ENCODE data around the gene A4GALT.
"Not testable (repeated sequence)": the region's sequence is repeated elsewhere in the genome, so short reads cannot be mapped to it uniquely, and the experiment has no call there.

The A4GALT gene

DNA sequence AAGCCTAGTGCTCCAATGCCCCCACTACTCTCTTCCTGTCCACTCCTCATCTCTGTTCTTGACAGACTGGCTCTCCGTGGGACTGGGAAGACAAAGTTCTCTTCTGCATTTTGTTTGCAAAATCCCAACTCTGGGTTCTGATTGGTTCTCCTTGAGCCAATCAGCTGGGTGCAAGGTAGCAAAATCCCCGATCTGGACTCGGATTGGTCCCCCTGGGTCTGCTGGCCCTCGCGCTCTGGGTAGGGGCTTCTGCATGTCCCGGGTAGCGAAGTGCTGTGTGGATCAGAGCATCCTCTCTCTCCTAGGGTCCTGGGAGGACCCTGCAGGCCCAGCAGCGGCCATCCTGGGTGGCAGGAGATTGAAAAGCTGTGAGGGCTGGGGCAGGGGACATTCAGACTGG lies 22.3 kb upstream of the A4GALT start:
- no peak for ATAC-seq
- TF ChIP-seq ESRRG (CRISPR knock-in tag; IDR thresholded peaks at IDR 0.05) (no peak), ZNF70 (CRISPR knock-in tag; IDR thresholded peaks at IDR 0.05) (no peak), CSDC2 (CRISPR knock-in tag; IDR thresholded peaks at IDR 0.05) (no peak), ZFP30 (CRISPR knock-in tag; IDR thresholded peaks at IDR 0.05) (no peak), ZFP3 (CRISPR knock-in tag; IDR thresholded peaks at IDR 0.05) (no peak), ARNTL (CRISPR knock-in tag; IDR thresholded peaks at IDR 0.05; ENCODE audit: borderline replicate concordance, low read depth) (no peak), OSR1 (CRISPR knock-in tag; IDR thresholded peaks at IDR 0.05) (no peak), ZNF565 (CRISPR knock-in tag; conservative IDR thresholded peaks at IDR 0.05; ENCODE audit: low read depth) (no peak), ZC3H10 (CRISPR knock-in tag; IDR thresholded peaks at IDR 0.05) (no peak), RARB (CRISPR knock-in tag; IDR thresholded peaks at IDR 0.05) (no peak), ZNF8 (CRISPR knock-in tag; IDR thresholded peaks at IDR 0.05) (no peak), TOX (CRISPR knock-in tag; IDR thresholded peaks at IDR 0.05; ENCODE audit: borderline replicate concordance) (no peak), GLIS3 (CRISPR knock-in tag; IDR thresholded peaks at IDR 0.05) (no peak), PPARA (CRISPR knock-in tag; IDR thresholded peaks at IDR 0.05; ENCODE audit: borderline replicate concordance) (no peak), TCF4 (CRISPR knock-in tag; IDR thresholded peaks at IDR 0.05; ENCODE audit: borderline replicate concordance) (no peak)
- TF ChIP-seq, protein P1, sequence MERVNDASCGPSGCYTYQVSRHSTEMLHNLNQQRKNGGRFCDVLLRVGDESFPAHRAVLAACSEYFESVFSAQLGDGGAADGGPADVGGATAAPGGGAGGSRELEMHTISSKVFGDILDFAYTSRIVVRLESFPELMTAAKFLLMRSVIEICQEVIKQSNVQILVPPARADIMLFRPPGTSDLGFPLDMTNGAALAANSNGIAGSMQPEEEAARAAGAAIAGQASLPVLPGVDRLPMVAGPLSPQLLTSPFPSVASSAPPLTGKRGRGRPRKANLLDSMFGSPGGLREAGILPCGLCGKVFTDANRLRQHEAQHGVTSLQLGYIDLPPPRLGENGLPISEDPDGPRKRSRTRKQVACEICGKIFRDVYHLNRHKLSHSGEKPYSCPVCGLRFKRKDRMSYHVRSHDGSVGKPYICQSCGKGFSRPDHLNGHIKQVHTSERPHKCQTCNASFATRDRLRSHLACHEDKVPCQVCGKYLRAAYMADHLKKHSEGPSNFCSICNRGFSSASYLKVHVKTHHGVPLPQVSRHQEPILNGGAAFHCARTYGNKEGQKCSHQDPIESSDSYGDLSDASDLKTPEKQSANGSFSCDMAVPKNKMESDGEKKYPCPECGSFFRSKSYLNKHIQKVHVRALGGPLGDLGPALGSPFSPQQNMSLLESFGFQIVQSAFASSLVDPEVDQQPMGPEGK (CRISPR knock-in tag; IDR thresholded peaks at IDR 0.05; ENCODE audit: borderline replicate concordance) = no peak
- TF ChIP-seq, protein P2, sequence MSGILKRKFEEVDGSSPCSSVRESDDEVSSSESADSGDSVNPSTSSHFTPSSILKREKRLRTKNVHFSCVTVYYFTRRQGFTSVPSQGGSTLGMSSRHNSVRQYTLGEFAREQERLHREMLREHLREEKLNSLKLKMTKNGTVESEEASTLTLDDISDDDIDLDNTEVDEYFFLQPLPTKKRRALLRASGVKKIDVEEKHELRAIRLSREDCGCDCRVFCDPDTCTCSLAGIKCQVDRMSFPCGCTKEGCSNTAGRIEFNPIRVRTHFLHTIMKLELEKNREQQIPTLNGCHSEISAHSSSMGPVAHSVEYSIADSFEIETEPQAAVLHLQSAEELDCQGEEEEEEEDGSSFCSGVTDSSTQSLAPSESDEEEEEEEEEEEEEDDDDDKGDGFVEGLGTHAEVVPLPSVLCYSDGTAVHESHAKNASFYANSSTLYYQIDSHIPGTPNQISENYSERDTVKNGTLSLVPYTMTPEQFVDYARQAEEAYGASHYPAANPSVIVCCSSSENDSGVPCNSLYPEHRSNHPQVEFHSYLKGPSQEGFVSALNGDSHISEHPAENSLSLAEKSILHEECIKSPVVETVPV (CRISPR knock-in tag; IDR thresholded peaks at IDR 0.05) = no peak
- TF ChIP-seq, protein P3, sequence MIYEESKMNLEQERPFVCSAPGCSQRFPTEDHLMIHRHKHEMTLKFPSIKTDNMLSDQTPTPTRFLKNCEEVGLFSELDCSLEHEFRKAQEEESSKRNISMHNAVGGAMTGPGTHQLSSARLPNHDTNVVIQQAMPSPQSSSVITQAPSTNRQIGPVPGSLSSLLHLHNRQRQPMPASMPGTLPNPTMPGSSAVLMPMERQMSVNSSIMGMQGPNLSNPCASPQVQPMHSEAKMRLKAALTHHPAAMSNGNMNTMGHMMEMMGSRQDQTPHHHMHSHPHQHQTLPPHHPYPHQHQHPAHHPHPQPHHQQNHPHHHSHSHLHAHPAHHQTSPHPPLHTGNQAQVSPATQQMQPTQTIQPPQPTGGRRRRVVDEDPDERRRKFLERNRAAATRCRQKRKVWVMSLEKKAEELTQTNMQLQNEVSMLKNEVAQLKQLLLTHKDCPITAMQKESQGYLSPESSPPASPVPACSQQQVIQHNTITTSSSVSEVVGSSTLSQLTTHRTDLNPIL (CRISPR knock-in tag; IDR thresholded peaks at IDR 0.05; ENCODE audit: low read depth) = no peak
- TF ChIP-seq, protein P4, sequence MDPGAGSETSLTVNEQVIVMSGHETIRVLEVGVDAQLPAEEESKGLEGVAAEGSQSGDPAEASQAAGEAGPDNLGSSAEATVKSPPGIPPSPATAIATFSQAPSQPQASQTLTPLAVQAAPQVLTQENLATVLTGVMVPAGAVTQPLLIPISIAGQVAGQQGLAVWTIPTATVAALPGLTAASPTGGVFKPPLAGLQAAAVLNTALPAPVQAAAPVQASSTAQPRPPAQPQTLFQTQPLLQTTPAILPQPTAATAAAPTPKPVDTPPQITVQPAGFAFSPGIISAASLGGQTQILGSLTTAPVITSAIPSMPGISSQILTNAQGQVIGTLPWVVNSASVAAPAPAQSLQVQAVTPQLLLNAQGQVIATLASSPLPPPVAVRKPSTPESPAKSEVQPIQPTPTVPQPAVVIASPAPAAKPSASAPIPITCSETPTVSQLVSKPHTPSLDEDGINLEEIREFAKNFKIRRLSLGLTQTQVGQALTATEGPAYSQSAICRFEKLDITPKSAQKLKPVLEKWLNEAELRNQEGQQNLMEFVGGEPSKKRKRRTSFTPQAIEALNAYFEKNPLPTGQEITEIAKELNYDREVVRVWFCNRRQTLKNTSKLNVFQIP (CRISPR knock-in tag; IDR thresholded peaks at IDR 0.05; ENCODE audit: borderline replicate concordance, low read depth) = no peak

DNA sequence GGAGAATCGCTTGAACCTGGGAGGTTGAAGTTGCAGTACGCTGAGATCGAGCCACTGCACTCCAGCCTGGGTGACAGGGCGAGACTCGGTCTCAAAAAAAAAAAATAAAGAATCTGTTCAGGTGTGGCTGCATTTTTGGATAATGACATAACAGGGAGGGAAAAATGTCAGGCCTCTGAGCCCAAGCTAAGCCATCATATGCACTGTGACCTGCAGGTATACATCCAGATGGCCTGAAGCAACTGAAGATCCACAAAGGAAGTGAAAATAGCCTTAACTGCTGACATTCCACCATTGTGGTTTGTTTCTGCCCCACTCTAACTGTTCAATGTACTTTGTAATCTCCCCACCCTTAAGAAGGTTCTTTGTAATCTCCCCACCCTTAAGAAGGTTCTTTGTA lies 19.6 kb upstream of the A4GALT start:
- not testable (repeated sequence) for ATAC-seq

DNA sequence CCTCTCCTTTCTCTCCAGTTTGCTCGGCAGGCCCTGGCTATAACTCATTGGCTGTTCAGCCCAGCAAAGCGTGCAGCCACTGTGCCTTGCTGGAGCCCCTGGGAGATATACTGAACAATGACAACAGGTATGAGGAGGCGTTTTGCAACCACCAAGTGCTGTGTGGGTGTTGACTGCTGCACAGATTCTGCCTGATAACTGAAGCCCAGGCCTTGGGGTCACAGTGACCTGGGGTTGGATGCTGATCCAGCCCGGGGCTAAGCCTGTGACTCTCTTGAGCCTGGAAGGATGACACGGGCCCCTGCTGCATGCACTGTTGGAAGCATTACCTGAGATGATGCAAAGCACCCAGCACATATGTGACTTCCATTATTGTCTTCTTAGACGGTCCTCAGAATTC lies 13.7 kb upstream of the A4GALT start:
- no peak for TF ChIP-seq ARNTL (CRISPR knock-in tag; IDR thresholded peaks at IDR 0.05; ENCODE audit: borderline replicate concordance, low read depth)
- no peak for TF ChIP-seq ZNF8 (CRISPR knock-in tag; IDR thresholded peaks at IDR 0.05)
- TF ChIP-seq OSR1 (CRISPR knock-in tag; IDR thresholded peaks at IDR 0.05) = no peak
- TF ChIP-seq ESRRG (CRISPR knock-in tag; IDR thresholded peaks at IDR 0.05) = no peak
- TF ChIP-seq, protein P3 (CRISPR knock-in tag; IDR thresholded peaks at IDR 0.05; ENCODE audit: low read depth) = no peak
- no peak for TF ChIP-seq ZNF70 (CRISPR knock-in tag; IDR thresholded peaks at IDR 0.05)
- ATAC-seq = no peak

DNA sequence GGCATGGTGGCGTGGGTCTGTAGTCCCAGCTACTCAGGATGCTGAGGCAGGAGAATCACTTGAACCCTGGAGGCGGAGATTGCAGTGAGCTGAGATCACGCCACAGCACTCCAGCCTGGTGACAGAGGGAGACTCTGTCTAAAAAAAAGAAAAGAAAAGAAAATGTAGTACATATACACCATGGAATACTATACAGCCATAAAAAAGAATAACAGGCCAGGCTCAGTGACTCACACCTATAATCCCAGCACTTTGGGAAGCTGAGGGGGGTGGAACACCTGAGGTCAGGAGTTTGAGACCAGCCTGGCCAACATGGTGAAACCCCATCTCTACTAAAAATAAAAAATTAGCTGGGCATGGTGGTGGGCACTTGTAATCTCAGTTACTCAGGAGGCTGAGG lies 12.7 kb upstream of the A4GALT start:
- not testable (repeated sequence) for ATAC-seq

DNA sequence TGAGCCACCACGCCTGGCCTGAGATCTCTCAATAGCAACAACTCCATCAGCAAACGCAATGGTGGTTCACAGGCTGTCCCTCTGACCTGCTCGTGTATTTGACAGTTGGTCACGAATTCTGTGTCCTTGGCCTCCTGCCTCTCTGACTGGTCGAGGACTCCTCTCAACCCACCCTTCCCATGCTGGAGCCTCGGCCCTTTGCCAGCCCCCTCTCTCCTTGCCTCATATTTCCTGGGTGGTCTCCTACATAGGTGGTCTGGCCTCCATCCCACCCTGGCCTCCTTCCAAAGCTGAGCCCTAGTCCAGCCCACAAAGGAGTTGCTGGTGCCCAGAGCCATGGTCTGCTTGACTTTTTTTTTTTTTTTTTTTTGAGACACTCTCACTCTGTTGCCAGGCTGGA lies 11.4 kb upstream of the A4GALT start:
- TF ChIP-seq SNAI2 (CRISPR knock-in tag; IDR thresholded peaks at IDR 0.05) (no peak), GLIS3 (CRISPR knock-in tag; IDR thresholded peaks at IDR 0.05) (no peak), CSDC2 (CRISPR knock-in tag; IDR thresholded peaks at IDR 0.05) (no peak), ZFP30 (CRISPR knock-in tag; IDR thresholded peaks at IDR 0.05) (no peak), TCF4 (CRISPR knock-in tag; IDR thresholded peaks at IDR 0.05; ENCODE audit: borderline replicate concordance) (no peak), TOX (CRISPR knock-in tag; IDR thresholded peaks at IDR 0.05; ENCODE audit: borderline replicate concordance) (no peak), ZNF565 (CRISPR knock-in tag; conservative IDR thresholded peaks at IDR 0.05; ENCODE audit: low read depth) (no peak), ZFP3 (CRISPR knock-in tag; IDR thresholded peaks at IDR 0.05) (no peak), ARNTL (CRISPR knock-in tag; IDR thresholded peaks at IDR 0.05; ENCODE audit: borderline replicate concordance, low read depth) (no peak), PPARA (CRISPR knock-in tag; IDR thresholded peaks at IDR 0.05; ENCODE audit: borderline replicate concordance) (no peak), RARB (CRISPR knock-in tag; IDR thresholded peaks at IDR 0.05) (no peak)
- TF ChIP-seq, protein P1 (CRISPR knock-in tag; IDR thresholded peaks at IDR 0.05; ENCODE audit: borderline replicate concordance) = no peak
- TF ChIP-seq, protein P3 (CRISPR knock-in tag; IDR thresholded peaks at IDR 0.05; ENCODE audit: low read depth) = no peak
- no peak for ATAC-seq

All from SK-N-SH treated with all-trans-retinoic acid at 6 μM for 48 hours (cell line).